H1 (cell line): Measurements from ENCODE around the gene RGS6. TPM values are rescaled to one million over a fixed set of nuclear protein-coding genes. Genes with fewer than 3 reads are reported as not detected.

ENCODE experiments used
- CBX5 ChIP-seq: fragments of 300-800, 300-1000 bp; sonication (generic); IDR thresholded peaks from 2 replicates; pipeline ENCODE4 v1.7.1; 2016; ENCODE audit warnings: antibody characterized with exemption, low read length, low read depth
- HDAC6 ChIP-seq: IDR thresholded peaks from one replicate; pipeline ENCODE4 v1.7.1; 2012; ENCODE audit warnings: low read depth, mild to moderate bottlenecking, inconsistent platforms, low read length, moderate library complexity
- SRF ChIP-seq: IDR thresholded peaks from 2 replicates; pipeline ENCODE4 v1.6.1; 2011; ENCODE audit warnings: mild to moderate bottlenecking, low read depth, low read length, moderate library complexity
- SUZ12 ChIP-seq: fragments of 200-600 bp; sonication (generic); IDR thresholded peaks from 2 replicates; pipeline ENCODE4 v1.6.1; 2012; ENCODE audit warnings: mild to moderate bottlenecking, inconsistent platforms, low read length, moderate library complexity, mixed read lengths
- TAF1 ChIP-seq: IDR thresholded peaks from 2 replicates; pipeline ENCODE4 v1.6.1; 2011; ENCODE audit warnings: mild to moderate bottlenecking, low read depth, low read length
- TBP ChIP-seq: IDR thresholded peaks from 2 replicates; pipeline ENCODE4 v1.6.1; 2011; ENCODE audit warnings: low read depth, low read length, improper control_type of control experiment
- polyA plus RNA-seq, 7 experiments: library from polyadenylated mRNA; depleted of rRNA in 3 of 7; stranded (reverse) in 5 of 7; unstranded in 2 of 7; fragments of >200 nt in 5 of 7; fragments of 200-250 nt in 2 of 7; gene quantifications; 1 replicate in 5 of 7; 2 replicates in 1 of 7; 4 replicates in 1 of 7; pipeline versions ENCODE4 v1.2.1 to v1.2.3, GENCODE V29; 2011 to 2013; ENCODE audit warnings: missing spikeins in 2 of 7, mixed read lengths in 2 of 7
- total RNA-seq: library from RNA; stranded (reverse); fragmentation: NEBNext Ultra II Directional; extraction: Animal tissue kit (Norgen Biotek cat#: 25700); gene quantifications from 2 replicates; pipeline ENCODE4 v1.2.1, GENCODE V29; 2021

Gene RGS6
- total and polyA plus RNA-seq, 2 of the 8 experiments (the other 6 are each of a cell fraction or from before 2014, with no cell fraction given), result 0.26 to 1.1 TPM

DNA sequence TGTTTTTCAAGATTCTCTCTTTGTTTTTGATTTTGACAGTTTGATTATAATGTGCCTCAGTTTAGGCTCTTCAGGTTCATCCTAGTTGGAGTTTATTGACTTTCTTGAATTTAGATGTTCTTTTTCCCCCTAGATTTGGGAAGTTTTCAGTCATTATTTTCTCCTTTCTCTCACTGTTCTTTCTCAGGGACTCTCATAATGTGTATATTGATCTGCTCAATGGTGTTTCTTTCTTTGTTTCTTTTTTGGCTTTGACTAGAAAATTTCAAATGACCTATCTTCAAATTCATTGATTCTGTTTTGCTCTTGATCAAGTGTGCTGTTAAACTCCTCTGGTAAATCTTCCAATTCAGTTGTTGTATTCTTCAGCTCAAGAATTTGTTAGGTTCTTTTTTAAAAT, 108.3 kb downstream of the RGS6 start (continued):
- TF ChIP-seq SRF (no peak), TBP (no peak), CBX5 (no peak), HDAC6 (no peak), TAF1 (no peak), SUZ12 (no peak)
